ENCODE measurements around the gene KCNQ1OT1.

KCNQ1OT1 gene

DNA sequence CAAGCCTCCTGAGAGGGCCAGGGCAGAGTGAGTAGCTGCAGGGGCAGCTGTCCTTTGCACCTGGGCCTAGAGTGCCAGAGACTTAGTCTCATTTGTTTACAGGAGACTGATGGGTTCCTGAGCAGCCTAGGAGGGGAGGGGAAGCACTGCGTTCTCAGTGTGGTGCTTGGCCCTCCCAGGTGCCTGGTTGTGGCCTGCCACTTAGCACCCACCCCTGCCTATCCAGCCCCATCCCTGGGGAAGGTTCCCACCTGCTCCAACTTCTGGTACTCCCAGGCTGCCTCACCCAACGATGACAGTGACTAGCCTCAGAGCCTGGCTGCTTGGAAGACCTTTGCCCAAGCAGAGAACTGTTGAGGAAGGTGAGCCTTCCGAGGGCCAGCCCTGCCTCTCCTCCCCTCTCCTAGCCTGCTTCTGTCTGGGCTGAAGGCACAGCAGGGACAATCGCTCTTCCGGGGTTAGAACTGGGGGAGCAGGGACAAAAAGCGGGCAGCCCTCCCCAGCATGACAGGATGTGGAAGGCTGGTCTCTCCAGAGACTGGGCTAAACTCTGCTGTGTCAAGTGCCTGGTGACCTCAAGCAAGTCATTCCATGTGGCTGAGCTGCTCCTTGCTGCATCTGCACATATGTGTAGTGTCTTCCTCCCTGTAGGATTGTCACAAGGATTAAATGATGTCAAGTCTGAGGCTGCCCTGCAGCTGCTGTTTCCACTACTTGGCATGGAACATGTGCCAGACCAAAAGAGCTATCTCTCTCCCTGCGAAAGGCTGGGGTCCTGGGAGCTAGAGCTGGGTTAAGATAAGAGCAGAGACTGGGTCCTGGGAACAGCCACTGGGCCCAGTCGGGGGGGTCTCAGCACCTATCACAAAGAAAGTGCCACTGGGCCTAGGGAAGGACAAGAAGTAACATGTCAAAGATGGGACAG is 9.9 kb downstream of the KCNQ1OT1 start:
- peaks cover 73% of the 10 kb centered on the region for H3K4me1 ChIP-seq (ENCODE audit: insufficient read depth, low read length, poor library complexity, severe bottlenecking)
- no peaks in the 10 kb centered on the region for H3K9me2 ChIP-seq (replicated peaks; ENCODE audit: low read depth, low read length)
- no peaks in the 10 kb centered on the region for H3K27me3 ChIP-seq (ENCODE audit: insufficient read depth, low read length, poor library complexity, severe bottlenecking)
- H3K4me3 ChIP-seq (ENCODE audit: low read length, poor library complexity, severe bottlenecking) = no peak overlapping the region
- peaks cover 69% of the 10 kb centered on the region for H4K20me1 ChIP-seq (ENCODE audit: insufficient read depth, low read length, poor library complexity, severe bottlenecking)
- H3K9ac ChIP-seq (ENCODE audit: low read depth, low read length, poor library complexity, severe bottlenecking) = peak overlapping the region; percentile 3
- H3K36me3 ChIP-seq (ENCODE audit: insufficient read depth, low read length) = peaks cover 6% of the 10 kb centered on the region; the same call in 1 of the 2 replicates
- H3K4me2 ChIP-seq (ENCODE audit: low read depth, low read length, poor library complexity, severe bottlenecking) = peak overlapping the region; percentile 36
- no peak for TF ChIP-seq EZH2phosphoT487 (IDR thresholded peaks at IDR 0.05; ENCODE audit: borderline replicate concordance)
- no peak for TF ChIP-seq CTCF (conservative IDR thresholded peaks at IDR 0.05; ENCODE audit: low read length)
- H2AFZ ChIP-seq (ENCODE audit: low read length) = no peak overlapping the region
- no peaks in the 10 kb centered on the region for H3K9me3 ChIP-seq (ENCODE audit: insufficient read depth, low read depth, low read length)
- H3K79me2 ChIP-seq (ENCODE audit: insufficient read depth, low read length) = peaks cover 100% of the 10 kb centered on the region
- H3F3A ChIP-seq (ENCODE audit: low read depth) = peaks cover 3% of the 10 kb centered on the region

GRCh38 chr11:2688381-2689231 is 11.2 kb downstream of the KCNQ1OT1 start:
- H3K4me2 ChIP-seq (ENCODE audit: low read depth, low read length, poor library complexity, severe bottlenecking) = peak overlapping the region; percentile 36
- no peaks in the 10 kb centered on the region for H3K9me2 ChIP-seq (replicated peaks; ENCODE audit: low read depth, low read length)
- H3K9ac ChIP-seq (ENCODE audit: low read depth, low read length, poor library complexity, severe bottlenecking) = peak overlapping the region; percentile 10
- no peak overlapping the region for H2AFZ ChIP-seq (ENCODE audit: low read length)
- H4K20me1 ChIP-seq (ENCODE audit: insufficient read depth, low read length, poor library complexity, severe bottlenecking) = peaks cover 66% of the 10 kb centered on the region
- H3K27me3 ChIP-seq (ENCODE audit: insufficient read depth, low read length, poor library complexity, severe bottlenecking) = no peaks in the 10 kb centered on the region
- H3F3A ChIP-seq (ENCODE audit: low read depth) = no peaks in the 10 kb centered on the region
- H3K79me2 ChIP-seq (ENCODE audit: insufficient read depth, low read length) = peaks cover 100% of the 10 kb centered on the region
- no peak overlapping the region for H3K4me3 ChIP-seq (ENCODE audit: low read length, poor library complexity, severe bottlenecking)
- peaks cover 12% of the 10 kb centered on the region; the same call in 1 of the 2 replicates for H3K36me3 ChIP-seq (ENCODE audit: insufficient read depth, low read length)
- no peaks in the 10 kb centered on the region for H3K9me3 ChIP-seq (ENCODE audit: insufficient read depth, low read depth, low read length)
- peaks cover 60% of the 10 kb centered on the region for H3K4me1 ChIP-seq (ENCODE audit: insufficient read depth, low read length, poor library complexity, severe bottlenecking)
- no peak for TF ChIP-seq EZH2phosphoT487 (IDR thresholded peaks at IDR 0.05; ENCODE audit: borderline replicate concordance)
- TF ChIP-seq CTCF (conservative IDR thresholded peaks at IDR 0.05; ENCODE audit: low read length) = no peak

GRCh38 chr11:2687782-2688191 is 12.0 kb downstream of the KCNQ1OT1 start:
- Histone ChIP-seq H3K27me3 (ENCODE audit: insufficient read depth, low read length, poor library complexity, severe bottlenecking) (no peaks in the 10 kb centered on the region), H3K79me2 (ENCODE audit: insufficient read depth, low read length) (peaks cover 100% of the 10 kb centered on the region), H3K4me3 (ENCODE audit: low read length, poor library complexity, severe bottlenecking) (no peak overlapping the region), H3K4me2 (ENCODE audit: low read depth, low read length, poor library complexity, severe bottlenecking) (no peak overlapping the region), H3K4me1 (ENCODE audit: insufficient read depth, low read length, poor library complexity, severe bottlenecking) (peaks cover 52% of the 10 kb centered on the region), H3K36me3 (ENCODE audit: insufficient read depth, low read length) (peaks cover 12% of the 10 kb centered on the region; the same call in 1 of the 2 replicates), H3K9me2 (replicated peaks; ENCODE audit: low read depth, low read length) (no peaks in the 10 kb centered on the region), H3K9me3 (ENCODE audit: insufficient read depth, low read depth, low read length) (no peaks in the 10 kb centered on the region), H3F3A (ENCODE audit: low read depth) (no peaks in the 10 kb centered on the region), H3K9ac (ENCODE audit: low read depth, low read length, poor library complexity, severe bottlenecking) (no peak overlapping the region), H2AFZ (ENCODE audit: low read length) (no peak overlapping the region), H4K20me1 (ENCODE audit: insufficient read depth, low read length, poor library complexity, severe bottlenecking) (peaks cover 58% of the 10 kb centered on the region)
- TF ChIP-seq CTCF (conservative IDR thresholded peaks at IDR 0.05; ENCODE audit: low read length) (no peak), EZH2phosphoT487 (IDR thresholded peaks at IDR 0.05; ENCODE audit: borderline replicate concordance) (no peak)

All from Loucy (cell line).